H1 (cell line): Measurements from ENCODE around the gene USP17L21. TPM values are rescaled to one million over a fixed set of nuclear protein-coding genes. Genes with fewer than 3 reads are reported as not detected.
"Not testable (repeated sequence)": the region's sequence is repeated elsewhere in the genome, so short reads cannot be mapped to it uniquely, and the experiment has no call there.

Source experiments
- CTCF ChIA-PET: fragments of 300-600 bp; sonication (Branson Sonifier 250); formaldehyde crosslinking; loops from one replicate; lab custom pipeline; 2021; ENCODE audit not compliant: partially characterized antibody; lab: Charles Lee
- POLR2A ChIA-PET: fragments of 300-600 bp; sonication (Branson Sonifier 250); formaldehyde crosslinking; loops from one replicate; lab custom pipeline; 2021; ENCODE audit warnings: inconsistent platforms; ENCODE audit not compliant: partially characterized antibody; lab: Charles Lee
- DNase-seq, 2 experiments: peaks; one replicate each; pipeline versions ENCODE4 v3.0.0 to v3.0.0-alpha.2; 2010 to 2022; ENCODE audit warnings: low spot score in 2 of 2, low read depth in 1 of 2, mixed read lengths in 1 of 2
- FAIRE-seq: peaks from 2 replicates; lab custom pipeline; 2011; peaks lifted over from hg19 to GRCh38; lab: Jason Lieb, UNC
- H2AFZ ChIP-seq: 2 replicates; pipeline ENCODE4 v1.8.1; 2012; ENCODE audit warnings: low read length, inconsistent platforms
- H2AK5ac ChIP-seq: 2 replicates; pipeline ENCODE4 v1.6.1; 2013; ENCODE audit warnings: low read depth, low read length
- H2BK120ac ChIP-seq: replicated peaks from 2 replicates; pipeline ENCODE3; 2013; ENCODE audit warnings: low read depth, low read length, inconsistent platforms
- H2BK12ac ChIP-seq: 2 replicates; pipeline ENCODE4 v1.6.1; 2013; ENCODE audit warnings: low read depth, low read length
- H2BK15ac ChIP-seq: 2 replicates; pipeline ENCODE4 v1.6.1; 2013; ENCODE audit warnings: low read length
- H2BK20ac ChIP-seq: 2 replicates; pipeline ENCODE4 v1.6.1; 2013; ENCODE audit warnings: low read length
- H2BK5ac ChIP-seq: 2 replicates; pipeline ENCODE4 v1.6.1; 2013; ENCODE audit warnings: low read depth, low read length
- H3K14ac ChIP-seq: 2 replicates; pipeline ENCODE4 v1.6.1; 2013; ENCODE audit warnings: inconsistent platforms; ENCODE audit not compliant: insufficient read length
- H3K18ac ChIP-seq: 2 replicates; pipeline ENCODE4 v1.6.1; 2013; ENCODE audit warnings: low read length; ENCODE audit errors: extremely low read depth
- H3K23ac ChIP-seq: 2 replicates; pipeline ENCODE4 v1.6.1; 2013; ENCODE audit warnings: inconsistent platforms; ENCODE audit not compliant: insufficient read length
- H3K23me2 ChIP-seq: 2 replicates; pipeline ENCODE4 v1.6.1; 2013; ENCODE audit warnings: low read depth, low read length
- H3K27ac ChIP-seq: 2 replicates; pipeline ENCODE4 v1.6.1; 2011; ENCODE audit warnings: low read depth, low read length, inconsistent platforms
- H3K27me3 ChIP-seq, 4 experiments: replicated peaks in 1 of 4; 1 replicate in 1 of 4; 2 replicates in 3 of 4; pipeline versions ENCODE4 v1.6.1 to v1.8.1; 2011 to 2013; ENCODE audit warnings: low read length in 3 of 4, mild to moderate bottlenecking in 3 of 4, inconsistent platforms in 2 of 4, mixed read lengths in 2 of 4, moderate library complexity in 1 of 4; ENCODE audit not compliant: control insufficient read depth in 3 of 4, insufficient read depth in 3 of 4; ENCODE audit errors: extremely low read depth in 1 of 4
- H3K36me3 ChIP-seq, 4 experiments: 2 replicates each; pipeline versions ENCODE4 v1.6.1 to v1.8.1; 2011 to 2013; ENCODE audit warnings: mild to moderate bottlenecking in 4 of 4, low read length in 3 of 4, moderate library complexity in 2 of 4, control low read depth in 1 of 4, inconsistent platforms in 1 of 4; ENCODE audit not compliant: insufficient read depth in 4 of 4, control insufficient read depth in 2 of 4
- H3K4ac ChIP-seq: replicated peaks from 2 replicates; pipeline ENCODE3; 2013; ENCODE audit warnings: low read length, low read depth, mixed read lengths, inconsistent platforms; ENCODE audit not compliant: insufficient read length
- H3K4me1 ChIP-seq, 4 experiments: replicated peaks in 1 of 4; 1 replicate in 1 of 4; 2 replicates in 3 of 4; pipeline versions ENCODE4 v1.6.1 to v1.8.1; 2011 to 2013; ENCODE audit warnings: low read length in 3 of 4, inconsistent platforms in 2 of 4, mixed read lengths in 1 of 4; ENCODE audit not compliant: insufficient read depth in 4 of 4, control insufficient read depth in 3 of 4
- H3K4me2 ChIP-seq, 2 experiments: 2 replicates each; pipeline versions ENCODE4 v1.6.1 to v1.8.1; 2011 to 2013; ENCODE audit warnings: low read depth in 2 of 2, low read length in 2 of 2, control low read depth in 1 of 2, inconsistent platforms in 1 of 2, mild to moderate bottlenecking in 1 of 2; ENCODE audit not compliant: insufficient read depth in 1 of 2
- H3K4me3 ChIP-seq, 4 experiments: fragments of 200-600, 300-600 bp in 1 of 4; sonication (generic), shearing (Covaris generic), sonication (Bioruptor Twin) in 1 of 4; 2 replicates each; pipeline versions ENCODE4 v1.5.1 to v1.8.1; 2011 to 2016; ENCODE audit warnings: low read length in 4 of 4, low read depth in 3 of 4, control low read depth in 2 of 4, inconsistent platforms in 2 of 4, mild to moderate bottlenecking in 2 of 4, mixed read lengths in 1 of 4, moderate library complexity in 1 of 4; ENCODE audit not compliant: insufficient read depth in 2 of 4; ENCODE audit errors: extremely low read depth in 1 of 4
- H3K56ac ChIP-seq: replicated peaks from 2 replicates; pipeline ENCODE3; 2013; ENCODE audit warnings: low read depth, mild to moderate bottlenecking, mixed read lengths, low read length, inconsistent platforms; ENCODE audit not compliant: insufficient read length
- H3K79me1 ChIP-seq: 2 replicates; pipeline ENCODE4 v1.6.1; 2013; ENCODE audit warnings: low read depth, low read length, control low read depth
- H3K79me2 ChIP-seq, 2 experiments: 2 replicates each; pipeline versions ENCODE4 v1.6.1 to v1.8.1; 2012 to 2013; ENCODE audit warnings: low read length in 2 of 2, mild to moderate bottlenecking in 2 of 2, inconsistent platforms in 1 of 2; ENCODE audit not compliant: insufficient read depth in 2 of 2, control insufficient read depth in 1 of 2
- H3K9ac ChIP-seq, 4 experiments: replicated peaks in 1 of 4; 1 replicate in 1 of 4; 2 replicates in 3 of 4; pipeline versions ENCODE4 v1.6.1 to v1.8.1; 2011 to 2013; ENCODE audit warnings: low read depth in 3 of 4, low read length in 3 of 4, control low read depth in 2 of 4, mild to moderate bottlenecking in 2 of 4, moderate library complexity in 2 of 4, inconsistent platforms in 1 of 4; ENCODE audit errors: extremely low read depth in 1 of 4
- H3K9me3 ChIP-seq, 2 experiments: 2 replicates each; pipeline versions ENCODE4 v1.6.1 to v1.8.1; 2012 to 2013; ENCODE audit warnings: mild to moderate bottlenecking in 2 of 2, moderate library complexity in 2 of 2, control low read depth in 1 of 2, inconsistent platforms in 1 of 2, low read depth in 1 of 2, low read length in 1 of 2, mixed read lengths in 1 of 2; ENCODE audit not compliant: insufficient read depth in 2 of 2
- H4K20me1 ChIP-seq, 2 experiments: replicated peaks in 1 of 2; 2 replicates each; pipeline versions ENCODE3 to v1.8.1; 2011 to 2013; ENCODE audit warnings: inconsistent platforms in 2 of 2, low read length in 2 of 2, mild to moderate bottlenecking in 1 of 2; ENCODE audit not compliant: insufficient read depth in 2 of 2, control insufficient read depth in 1 of 2
- H4K5ac ChIP-seq: 2 replicates; pipeline ENCODE4 v1.6.1; 2013; ENCODE audit warnings: low read length, low read depth, mixed read lengths, inconsistent platforms; ENCODE audit not compliant: insufficient read length
- H4K8ac ChIP-seq: 2 replicates; pipeline ENCODE4 v1.8.0; 2013; ENCODE audit warnings: mild to moderate bottlenecking, moderate library complexity, low read length, inconsistent platforms; ENCODE audit not compliant: insufficient read depth; ENCODE audit errors: extremely low read depth
- H4K91ac ChIP-seq: replicated peaks from 2 replicates; pipeline ENCODE3; 2013; ENCODE audit warnings: low read length, mixed read lengths, inconsistent platforms; ENCODE audit not compliant: insufficient read length
- WGBS, 2 experiments: shearing (Covaris generic) in 1 of 2; methylation state at CpG; one replicate each; pipeline versions ENCODE4 v1.1.6 to v1.1.7; 2013 to 2015; ENCODE audit warnings: low lambda C conversion rate in 2 of 2, mixed read lengths in 2 of 2, inconsistent platforms in 1 of 2, low coverage in 1 of 2, missing lambda C conversion rate in 1 of 2; ENCODE audit not compliant: insufficient replicate concordance in 2 of 2, insufficient coverage in 1 of 2, insufficient read length in 1 of 2; ENCODE audit errors: extremely low coverage in 1 of 2, missing lambda C conversion rate in 1 of 2; 5-methylcytosine and 5-hydroxymethylcytosine counted together
- polyA plus RNA-seq, 7 experiments: library from polyadenylated mRNA; depleted of rRNA in 3 of 7; stranded (reverse) in 5 of 7; unstranded in 2 of 7; fragments of >200 nt in 5 of 7; fragments of 200-250 nt in 2 of 7; gene quantifications; 1 replicate in 5 of 7; 2 replicates in 1 of 7; 4 replicates in 1 of 7; pipeline versions ENCODE4 v1.2.1 to v1.2.3, GENCODE V29; 2011 to 2013; ENCODE audit warnings: missing spikeins in 2 of 7, mixed read lengths in 2 of 7
- total RNA-seq: library from RNA; stranded (reverse); fragmentation: NEBNext Ultra II Directional; extraction: Animal tissue kit (Norgen Biotek cat#: 25700); gene quantifications from 2 replicates; pipeline ENCODE4 v1.2.1, GENCODE V29; 2021

USP17L21 gene
- total and polyA plus RNA-seq, 2 of the 8 experiments (the other 6 are each of a cell fraction or from before 2014, with no cell fraction given): not detected

DNA sequence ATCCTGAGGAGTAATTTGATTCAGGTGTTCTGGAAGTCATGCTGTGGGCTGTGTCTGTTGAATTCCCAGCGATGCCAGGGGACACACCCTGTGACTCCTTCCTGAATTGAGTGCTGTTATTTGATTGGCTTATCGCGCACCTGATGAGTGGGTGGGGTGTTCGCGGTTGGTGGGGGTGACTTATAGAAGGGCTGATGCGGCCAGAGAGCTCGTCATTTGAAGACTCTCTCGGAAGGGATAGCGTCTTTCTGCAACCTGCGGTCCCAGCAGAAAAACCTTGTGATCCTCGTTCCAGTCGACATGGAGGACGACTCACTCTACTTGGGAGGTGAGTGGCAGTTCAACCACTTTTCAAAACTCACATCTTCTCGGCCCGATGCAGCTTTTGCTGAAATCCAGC, 4.8 kb upstream of the USP17L21 start, which contains the start of gene USP17L20:
TSS of gene USP17L20 (plus strand) at position 301 of the 400 bp plus-strand sequence. CDS start at position 301, 0 bp downstream.
- H2AFZ ChIP-seq, H3K79me2 ChIP-seq, H2BK20ac ChIP-seq, H2BK15ac ChIP-seq, CTCF ChIA-PET, H4K91ac ChIP-seq, H3K4ac ChIP-seq, FAIRE-seq, H4K5ac ChIP-seq, H3K9me3 ChIP-seq, DNase-seq, H3K27ac ChIP-seq, H3K4me3 ChIP-seq, H3K56ac ChIP-seq, H2BK5ac ChIP-seq, H2BK12ac ChIP-seq, H3K9ac ChIP-seq, H3K18ac ChIP-seq, H3K36me3 ChIP-seq, H4K20me1 ChIP-seq, H2BK120ac ChIP-seq, H3K4me1 ChIP-seq, H3K23me2 ChIP-seq, H3K4me2 ChIP-seq, H3K14ac ChIP-seq, POLR2A ChIA-PET, H3K27me3 ChIP-seq, H3K23ac ChIP-seq, H4K8ac ChIP-seq, H2AK5ac ChIP-seq, H3K79me1 ChIP-seq: not testable (repeated sequence)
- WGBS, 2 experiments: no CpG with 5 or more reads among the region's 15 CpGs

DNA sequence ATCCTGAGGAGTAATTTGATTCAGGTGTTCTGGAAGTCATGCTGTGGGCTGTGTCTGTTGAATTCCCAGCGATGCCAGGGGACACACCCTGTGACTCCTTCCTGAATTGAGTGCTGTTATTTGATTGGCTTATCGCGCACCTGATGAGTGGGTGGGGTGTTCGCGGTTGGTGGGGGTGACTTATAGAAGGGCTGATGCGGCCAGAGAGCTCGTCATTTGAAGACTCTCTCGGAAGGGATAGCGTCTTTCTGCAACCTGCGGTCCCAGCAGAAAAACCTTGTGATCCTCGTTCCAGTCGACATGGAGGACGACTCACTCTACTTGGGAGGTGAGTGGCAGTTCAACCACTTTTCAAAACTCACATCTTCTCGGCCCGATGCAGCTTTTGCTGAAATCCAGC, 4.6 kb downstream of the USP17L21 start, which contains the start of gene USP17L22:
TSS of gene USP17L22 (plus strand) at position 301 of the 400 bp plus-strand sequence. CDS start at position 301, 0 bp downstream.
- H3K4me3 ChIP-seq, H3K14ac ChIP-seq, H2BK15ac ChIP-seq, H3K4ac ChIP-seq, H3K4me1 ChIP-seq, H3K27ac ChIP-seq, H3K9me3 ChIP-seq, H2BK12ac ChIP-seq, H3K79me1 ChIP-seq, DNase-seq, H4K8ac ChIP-seq, CTCF ChIA-PET, H3K36me3 ChIP-seq, H4K20me1 ChIP-seq, H3K18ac ChIP-seq, H3K9ac ChIP-seq, FAIRE-seq, H3K56ac ChIP-seq, H3K4me2 ChIP-seq, H4K5ac ChIP-seq, H3K23me2 ChIP-seq, H2BK120ac ChIP-seq, H4K91ac ChIP-seq, H2BK5ac ChIP-seq, H2BK20ac ChIP-seq, POLR2A ChIA-PET, H3K79me2 ChIP-seq, H2AK5ac ChIP-seq, H2AFZ ChIP-seq, H3K27me3 ChIP-seq, H3K23ac ChIP-seq: not testable (repeated sequence)
- WGBS, 2 experiments: no CpG with 5 or more reads among the region's 15 CpGs
